HCT116 (cell line): ENCODE results near the gene ATG3. TPM values are rescaled to one million over a fixed set of nuclear protein-coding genes. Genes with fewer than 3 reads are reported as not detected.

ENCODE experiments used
- ATAC-seq: fragments of 200-7000 bp; cut with Tn5 transposase; 2 replicates; pipeline ENCODE4 v1.9.1; 2020; ENCODE audit warnings: mild to moderate bottlenecking, moderate library complexity
- BruUV-seq: library from RNA; stranded (reverse); fragments of 400-500 nt; replicated peaks from 2 replicates; lab custom pipeline; 2021; lab: Mats Ljungman, UMichigan
- CTCF ChIA-PET: fragments of 300-600 bp; sonication (Branson Sonifier 250); formaldehyde crosslinking; loops from one replicate; lab custom pipeline; 2021; ENCODE audit warnings: antibody characterized with exemption; lab: Charles Lee
- POLR2A ChIA-PET: fragments of 300-600, 350-600 bp; sonication (Branson Sonifier 250); formaldehyde crosslinking; loops from one replicate; lab custom pipeline; 2021; ENCODE audit warnings: antibody characterized with exemption; lab: Charles Lee
- RAD21 ChIA-PET, 2 experiments: fragments of 300-600 bp; sonication (Branson Sonifier 250); formaldehyde crosslinking; loops; one replicate each; lab custom pipeline; 2023; ENCODE audit warnings: low total read pairs in 2 of 2; ENCODE audit not compliant: uncharacterized antibody in 2 of 2, unreplicated experiment in 2 of 2, low non-redundant PET in 1 of 2; lab: Charles Lee
- DNase-seq: peaks from one replicate; pipeline ENCODE4 v3.0.0-alpha.2; 2010; ENCODE audit warnings: low read depth, low spot score
- H2AFZ ChIP-seq: fragments of 200-600 bp; shearing (Covaris generic), sonication (generic); 2 replicates; pipeline ENCODE4 v1.6.1; 2017; ENCODE audit warnings: low read depth, mixed run types, mixed read lengths, antibody characterized with exemption, low read length; ENCODE audit not compliant: poor library complexity, severe bottlenecking
- H3K27ac ChIP-seq: 2 replicates; pipeline ENCODE4 v1.5.1; 2012; ENCODE audit warnings: low read depth, low read length
- H3K27me3 ChIP-seq: fragments of 200-600 bp; sonication (generic); 2 replicates; pipeline ENCODE4 v1.6.1; 2016; ENCODE audit warnings: mixed run types, low read length, mixed read lengths; ENCODE audit not compliant: insufficient read depth
- H3K36me3 ChIP-seq, 2 experiments: fragments of 200-500 bp in 1 of 2; fragments of 200-600 bp in 1 of 2; sonication (Bioruptor generic) in 1 of 2; sonication (generic) in 1 of 2; 2 replicates each; pipeline versions ENCODE4 v1.5.1 to v1.6.1; 2014 to 2016; ENCODE audit warnings: low read length in 2 of 2, inconsistent platforms in 1 of 2, mixed read lengths in 1 of 2, mixed run types in 1 of 2; ENCODE audit not compliant: insufficient read depth in 2 of 2, control insufficient read depth in 1 of 2
- H3K4me1 ChIP-seq, 2 experiments: fragments of 200-600 bp in 1 of 2; sonication (generic) in 1 of 2; 2 replicates each; pipeline versions ENCODE4 v1.5.1 to v1.6.1; 2012 to 2017; ENCODE audit warnings: low read length in 2 of 2, inconsistent platforms in 1 of 2, mild to moderate bottlenecking in 1 of 2, mixed read lengths in 1 of 2, mixed run types in 1 of 2, moderate library complexity in 1 of 2; ENCODE audit not compliant: insufficient read depth in 2 of 2, control insufficient read depth in 1 of 2
- H3K4me2 ChIP-seq: fragments of 200-600 bp; sonication (generic); 2 replicates; pipeline ENCODE4 v1.6.1; 2017; ENCODE audit warnings: mixed run types, low read length, mixed read lengths
- H3K4me3 ChIP-seq, 2 experiments: fragments of 200-600 bp in 1 of 2; sonication (generic) in 1 of 2; replicated peaks in 1 of 2; 2 replicates each; pipeline ENCODE4 v1.5.1; 2011 to 2016; ENCODE audit warnings: low read length in 2 of 2, control low read depth in 1 of 2, low read depth in 1 of 2, mild to moderate bottlenecking in 1 of 2, mixed read lengths in 1 of 2, mixed run types in 1 of 2
- H3K79me2 ChIP-seq: fragments of 200-600 bp; sonication (generic); 2 replicates; pipeline ENCODE4 v1.6.1; 2017; ENCODE audit warnings: mild to moderate bottlenecking, mixed run types, low read length, moderate library complexity, mixed read lengths; ENCODE audit not compliant: insufficient read depth
- H3K9ac ChIP-seq: fragments of 200-600 bp; sonication (generic); 2 replicates; pipeline ENCODE4 v1.6.1; 2016; ENCODE audit warnings: low read length, mixed read lengths
- H3K9me2 ChIP-seq: fragments of 200-600 bp; sonication (generic), shearing (Covaris generic); 2 replicates; pipeline ENCODE4 v1.6.1; 2017; ENCODE audit warnings: mixed run types, mild to moderate bottlenecking, moderate library complexity; ENCODE audit not compliant: insufficient read depth
- H3K9me3 ChIP-seq, 2 experiments: fragments of 200-500 bp in 1 of 2; fragments of 200-600 bp in 1 of 2; sonication (Bioruptor generic) in 1 of 2; sonication (generic) in 1 of 2; 2 replicates each; pipeline ENCODE4 v1.6.1; 2014 to 2017; ENCODE audit warnings: low read length in 2 of 2, mixed read lengths in 2 of 2, inconsistent platforms in 1 of 2, low read depth in 1 of 2, mild to moderate bottlenecking in 1 of 2, mixed run types in 1 of 2, moderate library complexity in 1 of 2; ENCODE audit not compliant: control insufficient read depth in 1 of 2, insufficient read depth in 1 of 2
- H4K20me1 ChIP-seq: fragments of 200-600 bp; sonication (generic), shearing (Covaris generic); 2 replicates; pipeline ENCODE4 v1.6.1; 2017; ENCODE audit warnings: mixed run types, mild to moderate bottlenecking, moderate library complexity; ENCODE audit not compliant: insufficient read depth
- ATF3 ChIP-seq: IDR thresholded peaks from 2 replicates; pipeline ENCODE4 v1.6.1; 2012
- CBX3 ChIP-seq: IDR thresholded peaks from 2 replicates; pipeline ENCODE4 v1.6.1; 2012; ENCODE audit warnings: low read depth
- EGR1 ChIP-seq: IDR thresholded peaks from 2 replicates; pipeline ENCODE4 v1.6.1; 2012; ENCODE audit warnings: low read depth
- EZH2 ChIP-seq: fragments of 200-600 bp; sonication (generic); IDR thresholded peaks from 2 replicates; pipeline ENCODE4 v1.6.1; 2017; ENCODE audit warnings: antibody characterized with exemption, mixed run types
- FOSL1 ChIP-seq: IDR thresholded peaks from 2 replicates; pipeline ENCODE4 v1.6.1; 2012; ENCODE audit warnings: low read depth
- MAX ChIP-seq: IDR thresholded peaks from 2 replicates; pipeline ENCODE4 v1.6.1; 2012
- POLR2A ChIP-seq: IDR thresholded peaks from 2 replicates; pipeline ENCODE4 v1.7.0; 2011; ENCODE audit warnings: borderline replicate concordance; ENCODE audit not compliant: insufficient read depth, insufficient read length; ENCODE audit errors: extremely low read depth
- RAD21 ChIP-seq: IDR thresholded peaks from 2 replicates; pipeline ENCODE4 v1.6.1; 2012; ENCODE audit warnings: low read depth, mild to moderate bottlenecking
- SP1 ChIP-seq: IDR thresholded peaks from 2 replicates; pipeline ENCODE4 v1.6.1; 2012; ENCODE audit warnings: low read depth
- SRF ChIP-seq: IDR thresholded peaks from 2 replicates; pipeline ENCODE4 v1.6.1; 2012; ENCODE audit warnings: low read depth
- TCF7L2 ChIP-seq: IDR thresholded peaks from 2 replicates; pipeline ENCODE4 v1.7.0; 2011; ENCODE audit warnings: borderline replicate concordance, inconsistent platforms; ENCODE audit not compliant: insufficient read depth, insufficient read length; ENCODE audit errors: extremely low read depth
- ZBTB33 ChIP-seq: IDR thresholded peaks from 2 replicates; pipeline ENCODE4 v1.6.1; 2011; ENCODE audit warnings: mild to moderate bottlenecking, low read length, moderate library complexity; ENCODE audit not compliant: insufficient replicate concordance; ENCODE audit errors: extremely low read depth
- ZFX ChIP-seq: fragments of 450-650 bp; IDR thresholded peaks from 2 replicates; pipeline ENCODE4 v1.6.1; 2017
- ZNF274 ChIP-seq: fragments of 200-500 bp; sonication (Bioruptor generic); IDR thresholded peaks from 2 replicates; pipeline ENCODE4 v1.6.1; 2014; ENCODE audit warnings: mild to moderate bottlenecking, low read depth, low read length, inconsistent platforms
- intact Hi-C: fragments of 100-400 bp; cut with micrococcal nuclease; formaldehyde crosslinking; loops from 2 replicates; pipeline ENCODE4 v1.10.0; 2022
- total RNA-seq: library from RNA; stranded (reverse); gene quantifications from one replicate; pipeline ENCODE4 v1.2.1, GENCODE V29; 2021; ENCODE audit not compliant: unreplicated experiment

Gene ATG3
- total RNA-seq, 1 experiment from 2014 or later: 56.4 TPM

- Histone ChIP-seq H3K27me3 (no peaks in the 10 kb centered on the region), H3K9me2 (no peaks in the 10 kb centered on the region), H4K20me1 (no peaks in the 10 kb centered on the region), H3K4me1 (no peaks in the 10 kb centered on the region), H3K36me3 (no peaks in the 10 kb centered on the region), H3K9ac (no peak overlapping the region), H3K4me2 (no peak overlapping the region), H3K27ac (no peak overlapping the region), H3K4me3 (no peak overlapping the region), H3K9me3 (peaks cover 0 to 4% of the 10 kb centered on the region in 2 experiments; a peak in 1 of 4 replicates), H2AFZ (no peak overlapping the region), H3K79me2 (no peaks in the 10 kb centered on the region)
- CTCF ChIA-PET: interaction anchor here (0.7 kb wide), 1 partner anchor 377 kb away, joined by 3 read pairs; no protein-coding TSS in a partner anchor
- no TSS peak for BruUV-seq
- no peak for ATAC-seq
- no peak for DNase-seq
- POLR2A ChIA-PET: no interaction called here
- TF ChIP-seq EZH2 (no peak), CBX3 (no peak), TCF7L2 (no peak), ZFX (no peak), RAD21 (no peak), ATF3 (no peak), FOSL1 (no peak), SP1 (no peak), POLR2A (no peak)
- RAD21 ChIA-PET: no interaction called here
- intact Hi-C loops: no loop called here
These were observed 47.1 kb downstream of the ATG3 start for GRCh38 chr3:112514527-112515128.

GRCh38 chr3:112512320-112512719 lies 49.4 kb downstream of the ATG3 start:
- no peak for TF ChIP-seq CBX3
- no peak for TF ChIP-seq ZNF274
- TF ChIP-seq ZBTB33: no peak
- TF ChIP-seq SRF: no peak
- TF ChIP-seq POLR2A: no peak
- no peak for TF ChIP-seq ATF3
- TF ChIP-seq MAX: no peak
- TF ChIP-seq EGR1: no peak
- ChIA-PET POLR2A (no interaction called here), RAD21 (no interaction called here), CTCF (no interaction called here)
- Histone ChIP-seq H4K20me1 (no peaks in the 10 kb centered on the region), H2AFZ (no peak overlapping the region), H3K9me2 (no peaks in the 10 kb centered on the region), H3K79me2 (no peaks in the 10 kb centered on the region), H3K4me3 (no peak overlapping the region), H3K9me3 (peaks cover 0 to 4% of the 10 kb centered on the region in 2 experiments; a peak in 1 of 4 replicates), H3K4me1 (no peaks in the 10 kb centered on the region), H3K36me3 (no peaks in the 10 kb centered on the region), H3K4me2 (no peak overlapping the region), H3K27me3 (no peaks in the 10 kb centered on the region), H3K9ac (no peak overlapping the region), H3K27ac (no peak overlapping the region)
- BruUV-seq: no TSS peak
- DNase-seq (no peak), ATAC-seq (no peak)
- intact Hi-C loops: no loop called here
